GM19455 (cell line): ENCODE results near the gene CNGB1.
"Not testable (repeated sequence)": the region's sequence is repeated elsewhere in the genome, so short reads cannot be mapped to it uniquely, and the experiment has no call there.

Experiments
- ATAC-seq: cut with Tn5 transposase; IDR thresholded peaks from one replicate; pipeline ENCODE4 v1.9.1; 2021; ENCODE audit not compliant: unreplicated experiment

Gene CNGB1

GRCh38 chr16:57938484-57938883 is 32.4 kb downstream of the CNGB1 start:
- no peak for ATAC-seq

DNA sequence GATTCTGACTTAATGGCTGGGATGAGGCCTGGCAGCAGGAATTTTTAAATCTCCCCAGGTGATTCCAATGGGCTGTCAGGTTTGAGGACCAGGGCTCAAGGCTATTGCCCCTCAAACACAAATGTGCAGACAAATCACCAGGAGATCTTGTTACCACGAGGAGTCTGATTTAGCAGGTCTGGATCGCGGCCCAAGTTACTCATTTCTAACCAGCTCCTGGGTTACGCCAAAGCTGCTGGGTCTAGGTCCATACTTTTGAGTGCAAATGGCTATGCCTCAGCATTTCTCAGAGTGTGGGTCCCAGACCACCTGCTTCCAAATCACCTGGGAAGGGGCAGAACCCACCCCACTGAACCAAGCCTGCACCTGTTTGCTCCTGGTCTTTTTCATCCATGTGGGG is 33.1 kb downstream of the CNGB1 start:
- no peak for ATAC-seq

DNA sequence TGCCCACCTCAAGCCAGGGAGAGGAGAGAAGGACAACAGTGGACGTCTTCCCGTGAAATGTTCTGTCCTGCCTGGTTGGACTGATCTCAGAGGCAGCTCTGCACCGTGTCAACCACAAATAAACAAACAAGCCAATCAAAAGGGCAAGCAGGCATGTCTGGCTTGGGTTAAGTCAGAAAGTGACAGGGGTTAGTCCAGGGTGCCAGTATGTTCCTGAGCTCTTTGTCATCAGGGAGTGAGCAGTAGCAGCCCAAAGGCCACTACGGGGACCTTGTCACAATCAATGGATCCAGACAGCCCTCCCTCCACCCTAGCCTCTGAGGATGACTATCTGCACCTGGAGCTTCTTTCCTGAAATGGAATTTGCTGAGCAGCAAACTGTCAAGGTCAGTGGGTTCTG is 35.0 kb downstream of the CNGB1 start:
- ATAC-seq: no peak

DNA sequence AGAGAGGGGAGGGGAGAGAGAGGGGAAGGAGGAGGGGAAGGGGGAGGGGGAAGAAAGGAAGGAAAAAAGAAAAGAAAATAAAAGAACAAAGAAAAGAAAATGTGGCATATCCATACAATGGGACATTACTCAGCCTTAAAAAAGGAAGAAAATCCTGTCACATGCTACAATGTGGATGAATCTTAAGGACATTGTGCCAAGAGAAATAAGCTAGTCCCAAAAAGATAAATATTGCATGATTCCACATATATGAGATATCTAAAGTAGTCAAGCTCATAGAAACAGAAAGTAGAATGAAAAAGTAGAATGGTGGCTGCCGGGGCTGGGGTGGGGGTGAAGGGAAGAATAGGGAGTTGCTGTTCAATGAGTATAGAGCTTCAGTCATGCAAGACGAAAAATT is 40.4 kb downstream of the CNGB1 start:
- no peak for ATAC-seq

GRCh38 chr16:57929250-57929649 is 41.7 kb downstream of the CNGB1 start:
- ATAC-seq: no peak

GRCh38 chr16:57926041-57926440 is 44.9 kb downstream of the CNGB1 start:
- ATAC-seq: no peak

DNA sequence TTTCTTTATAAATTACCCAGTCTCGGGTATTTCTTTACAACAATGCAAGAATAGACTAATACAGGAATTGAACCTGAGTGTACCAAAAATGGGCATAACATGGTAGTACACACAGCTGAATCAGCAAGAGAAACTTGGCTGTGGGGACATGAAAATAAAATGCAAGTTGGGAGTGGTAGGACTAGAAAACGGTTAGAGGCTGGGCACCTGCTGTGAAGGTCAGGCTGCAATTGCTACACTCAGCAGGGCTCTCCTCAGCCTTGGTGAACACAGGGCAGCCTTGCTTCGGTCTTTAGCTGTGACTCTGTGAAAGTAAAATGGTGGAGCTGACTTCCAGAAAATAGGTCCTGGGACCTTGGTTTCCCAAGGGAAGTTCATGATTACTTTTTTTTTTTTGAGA is 45.6 kb downstream of the CNGB1 start:
- no peak for ATAC-seq

DNA sequence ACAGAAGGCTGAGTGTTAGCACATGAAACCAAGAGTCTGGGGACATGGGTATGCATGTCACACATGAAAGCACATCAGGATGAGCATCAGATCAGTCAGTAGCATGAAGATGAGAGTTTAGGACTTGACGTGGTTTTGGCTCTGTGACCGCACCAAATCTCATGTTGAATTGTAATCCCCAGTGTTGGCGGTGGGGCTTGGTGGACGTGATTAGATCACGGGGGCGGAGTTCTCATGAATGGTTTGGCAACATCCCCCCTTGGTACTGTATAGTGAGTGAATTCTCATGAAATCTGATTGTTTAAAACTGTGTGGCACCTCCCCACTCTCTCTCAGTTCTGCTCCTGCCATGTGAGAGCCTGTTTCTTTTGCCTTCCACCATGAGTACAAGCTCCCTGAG is 46.4 kb downstream of the CNGB1 start:
- ATAC-seq: no peak

DNA sequence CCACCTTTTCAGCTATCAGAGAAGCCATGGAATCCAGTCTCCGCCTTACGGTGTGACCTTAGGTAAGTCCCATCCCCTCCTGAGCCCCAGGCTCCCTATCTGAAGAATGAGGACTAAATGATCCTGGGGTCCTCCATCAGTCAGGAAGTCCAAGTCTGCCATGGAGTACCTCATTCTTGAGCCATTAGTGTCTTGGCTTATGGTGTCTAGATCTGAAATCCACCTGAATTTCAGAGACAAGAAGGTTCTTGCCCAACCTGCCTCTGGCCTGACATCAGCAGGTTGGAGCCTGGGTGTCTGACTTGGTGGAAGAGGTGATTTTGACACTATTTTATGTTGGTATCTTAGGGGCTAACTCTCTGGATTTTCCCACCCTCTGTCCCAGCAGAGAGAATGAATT is 47.1 kb downstream of the CNGB1 start:
- no peak for ATAC-seq

DNA sequence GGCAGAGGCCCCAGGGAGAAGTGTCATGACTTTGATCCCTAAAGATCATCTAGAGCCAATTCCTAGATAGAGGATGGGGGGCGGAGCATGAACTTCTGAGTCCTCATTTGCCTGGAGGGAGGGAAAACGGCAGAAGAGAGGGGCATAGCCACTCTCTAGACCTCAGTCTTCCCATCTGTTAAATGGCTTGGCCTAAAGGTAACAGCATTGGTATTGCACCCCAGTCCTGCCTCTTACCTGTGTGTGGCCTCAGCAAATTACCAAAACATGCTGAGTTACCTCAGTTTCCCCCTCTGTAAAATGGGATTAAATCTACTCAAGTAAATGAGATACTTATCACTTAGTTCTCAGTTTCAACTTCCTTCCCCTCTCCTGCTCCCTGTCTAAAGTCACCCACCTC is 47.5 kb downstream of the CNGB1 start:
- ATAC-seq: no peak

- no peak for ATAC-seq
These were observed 50.1 kb downstream of the CNGB1 start for GRCh38 chr16:57920880-57921229.

GRCh38 chr16:57920215-57920879 is 50.6 kb downstream of the CNGB1 start:
- ATAC-seq: no peak

DNA sequence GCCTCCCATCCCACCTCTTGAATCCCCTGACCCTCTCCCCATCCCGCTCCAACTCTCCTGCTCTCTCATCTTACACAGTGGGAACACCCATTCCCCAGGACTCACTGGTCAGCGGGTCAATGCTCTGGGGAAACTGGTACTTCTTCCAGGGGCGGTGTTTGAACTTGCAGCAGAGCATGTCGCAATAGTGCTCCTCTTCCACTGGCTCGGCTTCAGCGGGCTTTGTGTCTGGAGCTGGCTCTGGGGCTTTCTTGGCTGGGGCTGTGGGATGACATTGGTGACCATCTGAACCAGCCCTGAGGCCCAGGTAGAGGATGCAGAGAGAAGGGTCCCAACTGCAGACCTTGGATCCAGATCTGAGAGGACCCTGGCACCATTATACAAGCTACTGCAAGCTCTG is 51.9 kb downstream of the CNGB1 start:
- no peak for ATAC-seq

- no peak for ATAC-seq
These were observed 52.5 kb downstream of the CNGB1 start for GRCh38 chr16:57918444-57918843.

- ATAC-seq: not testable (repeated sequence)
These were observed 53.0 kb downstream of the CNGB1 start for GRCh38 chr16:57917929-57918328.

DNA sequence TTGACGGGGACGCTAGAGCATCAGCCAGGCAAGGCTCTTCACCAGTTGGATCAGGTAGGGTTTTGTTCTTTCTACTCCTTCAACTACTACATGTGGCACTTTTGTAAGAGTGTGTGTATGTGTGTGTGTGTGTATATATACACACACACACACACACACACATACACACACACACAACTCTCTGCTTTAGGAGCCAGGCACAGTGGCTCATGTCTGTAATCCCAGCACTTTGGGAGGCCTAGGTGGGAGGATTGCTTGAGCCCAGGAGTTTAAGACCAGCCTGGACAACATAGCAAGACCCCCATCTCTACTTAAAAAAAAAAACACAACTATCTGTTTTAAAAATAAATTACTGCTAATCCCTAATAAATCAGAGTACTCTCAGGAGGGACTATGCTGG is 53.4 kb downstream of the CNGB1 start:
- ATAC-seq: not testable (repeated sequence)

DNA sequence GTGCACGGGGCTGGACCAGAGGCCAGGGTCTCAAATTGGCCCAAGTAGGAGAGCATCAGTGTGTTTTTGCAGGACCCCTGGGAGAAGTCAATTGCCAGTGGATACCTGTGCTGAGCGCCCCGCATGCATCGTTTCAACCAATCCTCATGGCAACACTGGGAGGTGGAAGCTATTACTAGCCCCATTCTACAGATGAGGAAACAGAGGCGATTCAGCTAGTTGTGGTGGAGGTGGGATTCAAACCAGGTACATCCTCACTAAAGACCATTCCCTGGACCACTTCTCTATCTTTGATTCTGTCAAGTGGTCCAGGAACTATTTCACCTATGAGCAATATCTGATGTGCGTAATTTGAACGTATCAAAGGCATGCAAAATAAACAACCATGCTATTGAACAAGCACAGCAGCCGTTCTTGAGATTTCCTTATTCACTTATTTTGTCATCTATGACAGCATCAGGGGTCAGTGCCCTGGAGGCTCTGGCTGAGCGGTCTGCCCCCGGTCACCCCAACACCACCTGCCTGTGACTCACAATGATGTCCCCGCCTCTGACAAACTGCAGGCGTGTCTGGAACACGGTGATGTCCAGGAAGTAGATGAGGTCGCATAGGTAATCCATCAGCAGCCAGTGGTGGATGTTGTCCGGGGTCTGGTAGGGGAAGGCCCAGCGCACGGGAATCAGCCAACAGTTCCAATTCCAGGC is 54.0 kb downstream of the CNGB1 start:
- no peak for ATAC-seq

GRCh38 chr16:57915811-57916488 is 55.0 kb downstream of the CNGB1 start:
- ATAC-seq: no peak

GRCh38 chr16:57915267-57915666 is 55.7 kb downstream of the CNGB1 start:
- no peak for ATAC-seq

DNA sequence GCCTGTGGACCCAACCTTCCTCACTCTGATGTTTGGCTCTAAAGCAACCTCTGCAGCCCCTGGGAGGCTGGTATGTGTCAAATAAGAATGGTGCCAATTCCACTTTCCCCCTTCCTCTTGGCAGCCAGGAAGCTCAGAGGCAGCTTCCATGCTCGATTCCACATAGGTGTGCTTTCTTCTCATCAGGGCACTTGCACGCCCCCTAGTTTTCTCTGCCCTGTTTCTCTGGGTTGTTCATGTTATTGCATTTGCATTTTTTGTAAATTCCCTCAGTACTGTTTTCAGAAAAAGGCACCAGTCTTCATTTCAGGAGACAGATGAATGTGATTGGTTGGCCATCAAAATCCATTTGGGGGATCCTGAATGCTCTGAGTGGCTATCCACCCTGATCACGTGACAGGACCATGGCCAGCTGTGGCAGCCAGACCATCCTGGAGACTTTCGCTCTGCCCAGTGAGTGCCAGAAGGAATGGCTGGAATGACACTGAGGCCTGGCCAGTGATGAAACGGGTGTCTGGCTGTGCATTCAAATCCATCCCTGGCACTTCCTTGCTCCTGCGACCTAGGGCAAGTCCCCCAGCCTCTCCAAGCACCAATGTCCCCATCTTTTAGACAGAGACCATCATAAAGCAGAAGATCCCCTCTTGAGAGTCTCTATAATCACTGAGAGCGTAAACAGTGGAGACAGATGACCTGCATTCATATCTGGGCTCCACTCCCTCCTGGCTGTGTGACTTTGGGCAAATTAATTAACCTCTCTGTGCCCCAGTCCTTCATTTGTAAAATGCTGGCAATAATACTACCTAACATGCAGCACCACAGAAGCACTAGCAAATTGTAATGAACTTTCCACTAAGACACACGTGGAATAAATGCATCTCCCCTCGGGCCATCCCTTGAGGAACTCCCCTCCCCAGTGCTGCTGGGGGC is 56.4 kb downstream of the CNGB1 start:
- ATAC-seq: no peak

DNA sequence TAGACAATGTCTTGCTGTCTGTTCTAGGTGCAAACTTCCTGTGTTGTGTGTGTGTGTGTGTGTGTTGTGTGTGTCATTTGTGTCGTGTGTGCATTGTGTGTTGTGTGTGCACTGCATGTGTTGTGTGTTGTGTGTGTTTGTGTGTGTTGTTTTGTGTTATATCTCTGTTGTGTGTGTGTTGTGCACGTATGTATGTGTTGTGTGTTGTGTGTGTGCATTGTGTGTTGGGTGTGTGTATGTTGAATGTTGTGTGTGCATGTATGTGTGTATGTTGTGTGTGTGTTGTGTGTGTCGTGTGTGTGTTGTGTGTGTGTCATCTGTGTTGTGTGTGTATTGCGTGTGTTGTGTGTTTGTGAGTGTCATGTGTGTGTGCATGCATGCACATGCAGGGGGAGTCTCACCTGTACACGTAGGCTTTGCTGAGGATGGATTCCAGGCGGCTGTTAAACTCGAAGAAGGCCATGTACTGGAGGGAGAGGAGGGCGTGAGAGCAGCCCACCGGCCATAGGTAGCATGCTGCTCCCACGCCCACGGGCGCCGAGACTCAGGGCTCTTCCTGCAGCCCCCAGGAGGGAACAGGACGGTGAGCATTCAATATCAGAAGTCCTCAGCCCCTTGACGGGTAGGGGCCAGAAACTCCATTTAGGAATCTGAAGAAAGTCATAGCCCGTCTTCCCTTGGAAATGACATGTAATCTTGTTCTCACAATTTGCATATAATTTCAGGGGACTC is 58.2 kb downstream of the CNGB1 start:
- no peak for ATAC-seq
